ENCODE results near the gene HABP4.

The HABP4 gene

DNA sequence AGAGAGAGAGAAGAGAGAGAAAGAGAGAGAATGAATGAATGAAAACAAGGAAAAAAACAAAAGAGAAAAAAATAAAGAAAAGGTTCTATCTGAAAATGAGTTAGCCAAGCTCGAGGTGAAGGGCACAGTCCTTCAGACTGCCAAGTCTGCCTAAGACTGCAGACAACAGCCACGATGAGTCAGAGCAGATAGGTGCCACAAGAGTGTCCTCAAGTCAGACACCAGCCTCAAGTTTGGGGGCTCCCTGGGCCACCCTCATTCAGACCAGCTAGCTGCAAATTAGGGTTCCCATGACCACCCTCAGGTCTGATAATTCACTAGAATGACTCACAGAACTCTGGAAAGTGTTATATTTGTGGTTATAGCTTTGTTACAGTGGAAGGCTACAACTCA, 13.9 kb upstream of the HABP4 start:
- DNase-seq (ENCODE audit: low read depth in 2 of 2): no peak

DNA sequence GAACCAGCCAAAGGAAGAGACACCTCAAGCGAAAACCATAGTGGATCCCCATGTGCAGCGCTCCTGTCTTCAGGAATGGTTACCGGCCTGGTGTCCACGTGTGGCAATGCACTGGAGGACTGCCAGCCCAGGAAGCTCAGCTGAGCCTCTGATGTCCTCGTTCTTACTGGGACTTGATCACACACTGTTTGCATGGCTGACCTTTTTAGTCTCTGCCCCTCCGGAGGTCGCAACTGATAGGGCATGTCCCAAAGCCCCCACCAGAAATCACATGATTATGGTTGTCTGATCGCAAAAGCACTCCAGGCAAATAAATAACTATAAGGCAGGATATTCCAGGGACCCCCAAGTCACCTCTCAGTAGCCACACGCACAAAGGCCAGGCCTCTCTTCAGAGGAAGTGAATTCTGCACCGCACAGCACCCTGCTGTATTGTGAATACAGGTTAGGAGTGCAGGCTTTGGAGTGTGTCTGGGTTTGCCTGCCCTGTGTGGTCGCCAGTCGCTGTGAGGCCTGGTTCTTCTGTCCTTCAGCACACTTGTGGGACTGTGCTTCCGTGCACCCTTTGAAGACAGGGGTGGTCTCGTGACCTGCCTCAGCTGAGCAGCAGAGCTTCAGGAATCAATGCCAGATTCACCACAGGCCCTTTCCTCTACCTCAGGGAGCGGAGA, 13.4 kb upstream of the HABP4 start:
- no peak for DNase-seq (ENCODE audit: low read depth in 2 of 2)

DNA sequence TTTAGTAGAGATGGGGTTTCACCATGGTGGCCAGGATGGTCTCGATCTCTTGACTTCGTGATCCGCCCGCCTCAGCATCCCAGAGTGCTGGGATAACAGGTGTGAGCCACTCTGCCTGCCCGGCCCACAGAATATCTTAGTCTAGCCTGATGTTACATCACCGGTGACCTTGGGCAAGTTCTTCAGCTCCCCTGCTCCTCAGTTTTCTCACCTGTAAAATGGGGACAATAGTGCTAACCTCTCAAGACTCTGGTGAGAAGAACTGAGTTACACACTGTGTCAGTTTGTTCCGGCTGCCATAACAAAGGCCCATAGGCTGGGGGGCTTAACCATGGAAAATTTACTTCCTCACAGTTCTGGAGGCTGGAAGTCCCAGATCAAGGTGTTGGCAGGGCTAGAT, 12.5 kb upstream of the HABP4 start:
- DNase-seq (ENCODE audit: low read depth in 2 of 2): no peak

DNA sequence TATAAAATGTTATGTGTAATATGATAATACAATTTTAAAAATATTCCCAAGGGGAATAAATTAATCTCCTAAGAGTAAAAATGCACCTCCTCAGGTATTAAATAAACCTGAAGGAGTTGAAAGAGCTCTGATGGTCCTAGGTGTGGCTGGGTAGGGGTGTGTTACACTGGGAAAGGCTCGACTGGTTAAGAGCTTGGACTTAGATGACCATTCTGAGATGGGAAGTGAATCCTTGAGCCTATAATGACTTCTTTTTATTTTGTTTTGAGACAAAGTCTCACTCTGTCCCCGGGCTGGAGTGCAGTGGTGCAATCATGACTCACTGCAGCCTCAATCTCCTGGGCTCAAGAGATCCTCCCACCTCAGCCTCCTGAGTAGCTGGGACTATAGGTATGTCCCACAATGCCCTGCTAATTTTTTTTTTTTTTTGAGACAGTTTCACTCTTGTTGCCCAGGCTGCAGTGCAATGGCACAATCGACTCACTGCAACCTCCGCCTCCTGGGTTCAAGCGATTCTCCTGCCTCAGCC, 9.2 kb upstream of the HABP4 start:
- no peak for DNase-seq (ENCODE audit: low read depth in 2 of 2)

DNA sequence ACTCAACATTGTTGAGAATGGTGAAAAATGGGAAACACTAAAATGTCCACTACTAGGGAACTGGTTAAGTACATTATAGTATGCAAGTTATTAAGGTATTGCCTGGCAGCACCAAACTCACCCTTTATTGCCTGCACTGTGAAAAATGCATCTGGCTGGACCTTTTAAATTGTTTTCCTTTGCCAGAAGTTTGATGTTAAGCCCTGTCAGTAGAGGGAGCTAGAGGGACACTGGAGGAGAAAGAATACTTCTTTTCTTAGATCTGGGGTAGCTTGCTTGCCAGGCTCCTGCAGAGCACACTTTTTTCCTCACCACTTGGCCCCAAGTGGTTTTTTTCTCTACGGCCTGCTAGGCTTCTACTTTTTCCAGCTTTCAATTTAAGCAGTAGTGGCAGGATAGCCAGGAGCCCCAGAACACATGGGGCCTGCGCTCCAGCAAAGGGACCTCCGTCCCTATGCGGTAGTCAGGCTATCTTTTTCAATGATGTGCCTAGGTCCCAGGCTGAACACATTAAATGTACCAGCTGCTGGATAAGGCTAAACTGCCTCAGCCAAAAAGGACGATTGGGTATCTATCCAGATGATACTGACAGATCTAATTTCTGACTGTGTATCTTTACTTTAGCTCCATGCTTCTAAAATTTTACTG, 8.0 kb upstream of the HABP4 start:
- DNase-seq (ENCODE audit: low read depth in 2 of 2): no peak

DNA sequence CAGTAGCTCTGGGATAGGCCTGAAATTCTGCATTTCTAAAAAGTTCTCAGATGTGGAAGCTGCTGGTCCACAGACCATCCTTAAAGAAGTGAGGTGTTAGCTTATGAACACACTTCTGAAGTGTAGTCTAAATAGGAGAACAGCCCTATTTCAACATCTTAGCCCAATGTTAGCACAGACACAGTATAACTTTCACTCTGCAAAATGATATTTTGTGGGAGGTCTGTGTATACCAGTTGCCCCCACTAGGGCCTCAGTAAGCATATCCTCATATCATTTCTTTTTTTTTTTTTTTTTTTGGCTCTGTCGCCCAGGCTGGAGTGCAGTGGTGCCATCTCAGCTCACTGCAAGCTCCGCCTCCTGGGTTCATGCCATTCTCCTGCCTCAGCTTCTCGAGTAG, 7.5 kb upstream of the HABP4 start:
- DNase-seq (ENCODE audit: low read depth in 2 of 2): no peak

DNA sequence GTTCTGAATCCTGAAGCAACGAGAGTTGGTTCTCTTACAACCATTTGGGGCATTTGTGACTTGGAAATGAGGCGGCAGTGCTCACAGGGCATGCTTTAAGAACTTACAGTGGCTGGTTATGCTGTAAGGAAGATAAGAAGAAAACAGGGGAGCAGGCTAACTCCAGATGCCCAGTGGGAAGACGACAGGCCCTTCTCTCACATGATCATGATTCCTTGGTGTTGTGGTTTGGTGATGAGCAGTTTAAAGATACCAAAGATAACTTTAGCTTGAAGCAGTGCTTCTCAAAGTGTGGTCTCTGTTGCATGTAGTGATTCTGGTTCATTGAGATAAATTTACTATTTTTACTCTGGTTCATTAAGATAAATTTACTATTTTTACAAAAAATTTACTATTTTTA, 2.6 kb upstream of the HABP4 start:
- DNase-seq (ENCODE audit: low read depth in 2 of 2): no peak

DNA sequence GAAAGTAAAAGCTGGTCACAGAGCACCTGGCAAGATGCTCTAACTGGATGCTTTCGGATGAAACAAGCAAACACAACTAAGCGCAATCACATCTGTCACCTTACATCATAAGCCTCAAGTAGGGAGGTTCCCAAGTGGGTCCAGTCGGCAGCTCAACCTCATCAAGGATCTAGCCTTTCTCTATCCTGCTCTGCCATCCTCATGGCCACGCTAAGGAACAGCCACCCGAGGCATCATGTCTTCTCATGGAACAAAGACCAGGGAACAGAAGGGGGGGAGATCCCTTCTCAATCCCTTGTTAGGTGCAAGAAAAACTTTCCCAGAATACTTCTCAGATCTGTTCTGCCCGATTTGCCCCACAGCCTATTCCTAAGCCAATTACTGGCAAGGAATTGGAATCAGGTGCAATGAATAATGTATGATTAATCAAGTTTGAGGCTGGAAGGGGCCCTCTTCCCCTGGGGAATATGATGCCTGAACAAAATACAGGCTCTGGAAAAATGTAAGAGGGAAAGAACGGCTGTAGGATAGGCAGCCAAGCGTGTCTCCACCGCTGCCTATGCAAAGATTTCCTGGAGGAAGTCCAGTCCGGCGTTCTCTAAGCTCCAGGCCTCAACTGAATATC, 1.3 kb upstream of the HABP4 start:
- DNase-seq (ENCODE audit: low read depth in 2 of 2): no peak

DNA sequence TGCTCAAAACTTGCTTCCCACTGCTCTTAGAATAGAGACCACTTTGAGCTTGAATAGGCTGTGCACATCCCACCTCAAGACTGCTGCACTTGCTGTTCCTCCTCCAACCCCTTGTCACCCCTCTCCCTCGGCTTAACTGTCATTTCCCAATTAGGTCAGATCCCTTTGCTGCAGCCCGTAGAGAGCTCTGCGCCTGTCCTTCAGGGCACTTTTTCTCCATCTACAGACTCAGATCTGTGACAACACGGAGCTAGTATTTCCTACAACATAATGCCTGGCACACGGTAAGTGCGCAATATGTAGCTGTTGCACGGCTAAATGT, 485 bp upstream of the HABP4 start:
- no peak for DNase-seq (ENCODE audit: low read depth in 2 of 2)

DNA sequence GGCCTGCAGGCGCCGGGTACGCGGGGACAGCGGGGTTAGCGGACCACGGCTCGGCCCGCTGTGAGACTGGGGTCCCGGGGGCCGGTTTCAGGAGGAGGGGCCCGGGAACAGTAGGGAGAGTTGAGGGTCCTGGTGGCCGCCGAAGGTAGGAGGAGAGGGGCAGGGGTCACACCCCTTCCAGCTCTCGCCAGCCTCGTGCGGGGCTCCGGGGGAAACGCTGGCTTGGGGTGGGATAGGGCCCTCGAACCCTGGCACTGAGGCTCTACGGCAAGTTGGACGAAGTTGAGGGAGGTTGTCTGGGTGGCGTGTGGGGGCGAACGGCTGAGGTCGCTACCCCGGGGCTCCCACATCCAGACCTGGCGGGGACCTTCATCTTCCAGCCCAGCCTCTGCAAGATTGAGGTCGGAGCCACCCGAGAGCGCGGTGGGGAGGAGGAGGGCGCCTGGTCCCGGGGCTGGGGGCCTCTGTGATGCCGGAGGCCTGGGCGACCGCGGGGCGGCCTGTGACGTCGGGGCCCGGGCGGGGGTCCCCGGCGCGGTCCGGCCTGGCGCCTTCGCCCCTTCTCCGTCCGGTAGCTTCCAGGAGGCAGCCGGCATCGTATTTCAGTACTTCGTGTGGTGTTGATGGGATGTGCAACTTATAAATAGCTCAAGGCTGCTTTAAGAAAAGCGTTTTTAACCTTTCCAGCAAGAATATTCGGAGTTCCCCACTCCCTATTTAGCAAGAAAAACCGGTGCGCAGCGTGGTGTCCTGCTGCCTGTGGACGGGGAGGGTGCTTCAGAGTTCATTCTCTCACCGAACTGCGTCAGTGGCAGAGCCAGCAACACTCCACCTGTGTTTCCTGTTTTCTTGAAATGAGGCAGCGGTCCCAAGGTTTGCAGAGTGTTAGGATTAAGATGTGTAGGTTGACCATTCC, 902 bp downstream of the HABP4 start:
- peak in 1 of 2 experiments; percentile 26 for DNase-seq (ENCODE audit: low read depth in 2 of 2)

DNA sequence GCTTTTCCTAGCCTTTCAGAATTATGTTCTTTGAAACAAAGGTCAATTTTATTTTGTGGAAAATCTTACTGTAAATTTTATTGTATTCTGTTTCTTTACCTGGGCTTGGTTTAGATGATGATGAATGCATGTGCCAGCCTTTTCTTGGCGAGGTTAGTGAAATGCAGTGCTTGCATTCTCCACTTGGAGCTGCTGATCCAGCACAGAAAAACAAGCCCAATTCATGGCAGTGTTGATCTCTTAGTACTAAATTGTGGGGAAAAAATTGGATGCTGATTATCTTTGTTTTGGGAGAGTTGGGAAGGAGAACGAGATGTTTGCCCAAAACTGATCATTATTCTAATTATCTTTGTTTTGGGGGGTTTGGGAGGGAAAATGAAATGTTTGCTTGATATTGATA, 3.7 kb downstream of the HABP4 start:
- DNase-seq (ENCODE audit: low read depth in 2 of 2): no peak

DNA sequence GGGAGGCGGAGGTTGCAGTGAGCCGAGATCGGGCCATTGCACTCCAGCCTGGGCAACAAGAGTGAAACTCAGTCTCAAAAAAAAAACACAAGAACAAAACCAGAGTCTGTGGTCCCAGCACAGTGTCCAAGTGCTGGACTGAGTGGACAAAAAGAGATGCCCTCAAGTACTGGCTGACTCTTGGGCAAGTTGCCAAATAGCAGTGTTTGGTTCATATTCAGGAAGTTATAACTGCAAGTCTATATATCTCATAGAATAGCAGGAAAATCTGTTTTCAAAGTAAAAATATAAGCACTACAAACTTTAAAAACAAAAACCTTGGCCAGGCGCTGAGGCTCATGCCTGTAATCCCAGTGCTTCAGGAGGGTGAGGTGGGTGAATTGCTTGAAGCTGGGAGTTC, 7.3 kb downstream of the HABP4 start:
- no peak for DNase-seq (ENCODE audit: low read depth in 2 of 2)

DNA sequence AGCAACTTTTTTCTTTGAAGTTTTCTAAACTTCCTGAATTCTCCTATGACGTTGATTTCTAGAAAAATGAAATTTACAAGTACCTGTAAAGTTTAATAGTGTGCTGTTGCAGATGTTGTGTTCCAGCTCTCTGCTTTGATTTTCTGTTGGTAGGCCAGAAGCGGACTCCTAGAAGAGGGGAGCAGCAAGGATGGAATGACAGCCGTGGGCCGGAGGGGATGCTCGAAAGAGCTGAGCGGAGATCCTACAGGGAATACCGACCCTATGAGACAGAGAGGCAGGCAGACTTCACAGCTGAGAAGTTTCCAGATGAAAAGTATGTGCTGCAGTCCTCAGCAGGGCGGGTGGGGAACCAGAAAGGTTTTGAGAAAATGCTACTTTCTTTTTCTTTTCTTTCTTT, 8.3 kb downstream of the HABP4 start:
- no peak for DNase-seq (ENCODE audit: low read depth in 2 of 2)

DNA sequence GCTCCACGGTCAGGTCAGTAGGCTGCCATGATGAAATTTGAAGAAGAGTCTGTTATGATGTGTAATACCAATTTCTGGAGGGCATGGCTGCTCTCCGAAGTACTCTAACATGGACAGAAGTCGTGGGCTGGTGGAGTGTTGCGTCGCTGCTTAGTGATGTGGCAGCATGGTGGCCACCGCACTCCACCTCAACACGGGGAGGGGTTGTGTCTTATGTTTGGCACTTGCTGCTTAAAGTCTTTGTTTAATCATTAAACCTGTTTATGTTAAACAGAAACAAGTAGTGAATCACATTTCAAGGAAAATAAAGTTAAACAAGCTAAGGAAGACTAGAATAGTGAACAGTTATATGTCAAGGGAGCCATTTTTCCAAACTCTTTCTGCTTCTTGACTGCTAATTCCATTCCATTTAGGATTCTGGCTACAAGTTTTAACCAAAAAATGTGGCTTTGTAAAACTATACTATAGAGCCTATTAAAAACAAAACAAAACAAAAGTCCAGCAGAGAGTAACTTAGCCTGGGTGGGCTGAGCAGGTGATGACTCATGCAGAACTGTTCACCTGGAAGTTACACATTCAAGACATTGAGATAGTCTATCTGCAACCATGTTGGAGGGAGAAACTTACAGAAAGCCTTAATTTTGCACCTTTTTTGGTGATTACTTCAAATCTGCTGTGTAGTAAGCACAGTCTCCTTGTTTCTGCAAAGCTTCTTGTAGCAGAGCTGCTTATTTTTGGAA, 9.5 kb downstream of the HABP4 start:
- no peak for DNase-seq (ENCODE audit: low read depth in 2 of 2)

DNA sequence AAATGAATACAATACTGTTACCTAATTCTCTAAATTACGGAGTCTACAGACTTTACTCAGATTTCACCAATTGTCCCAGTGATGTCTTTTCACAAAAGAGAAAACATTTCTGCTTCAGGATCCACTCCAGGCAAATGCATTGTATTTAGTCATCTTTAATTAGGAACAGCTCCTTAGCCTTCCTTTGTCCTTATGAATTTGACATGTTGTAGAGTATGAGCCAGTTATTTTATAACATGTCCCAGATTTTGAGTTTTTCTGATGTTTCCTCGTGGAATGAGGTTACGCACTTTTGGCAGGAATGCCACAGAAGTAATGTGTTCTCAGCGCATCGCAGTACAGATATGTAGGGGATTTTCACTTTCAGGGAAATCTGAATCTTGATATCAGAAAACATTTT, 10.5 kb downstream of the HABP4 start:
- no peak for DNase-seq (ENCODE audit: low read depth in 2 of 2)

DNA sequence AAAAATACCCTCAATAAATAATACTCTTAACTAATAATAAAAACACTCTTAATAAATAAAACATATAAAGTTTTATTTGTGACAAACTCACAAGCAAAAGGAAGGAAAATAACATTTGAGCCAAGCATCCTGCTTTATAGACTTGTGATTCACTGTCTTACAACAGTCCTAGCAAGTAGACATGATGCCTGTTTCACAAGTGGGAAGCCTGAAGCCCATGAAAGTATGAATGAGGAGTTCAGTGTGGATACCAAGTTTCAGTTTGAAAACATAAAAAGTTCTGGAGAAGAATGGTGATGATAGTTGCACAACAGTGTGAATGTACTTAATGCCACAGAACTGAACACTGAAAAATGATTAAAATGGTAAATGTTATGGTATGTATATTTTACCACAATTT, 10.9 kb downstream of the HABP4 start:
- DNase-seq (ENCODE audit: low read depth in 2 of 2): no peak

DNA sequence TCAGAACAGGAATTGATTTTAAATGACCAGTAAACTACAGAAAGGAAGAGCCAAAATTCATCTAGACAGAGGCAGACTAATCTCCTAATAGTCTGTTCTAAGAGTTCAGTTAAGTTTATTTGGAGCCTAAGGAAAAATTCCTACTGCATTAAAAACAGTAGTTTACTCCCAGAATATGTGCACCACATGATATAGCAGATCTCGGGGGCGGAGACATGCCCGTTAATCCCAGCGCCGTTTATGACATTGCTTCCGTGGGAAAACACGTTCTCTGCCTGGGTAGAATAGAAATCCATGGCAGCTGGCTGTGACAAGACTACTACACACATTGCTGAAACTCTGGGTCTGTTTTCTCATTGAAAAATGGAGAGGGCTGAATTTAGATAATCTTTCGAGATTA, 11.4 kb downstream of the HABP4 start:
- no peak for DNase-seq (ENCODE audit: low read depth in 2 of 2)

DNA sequence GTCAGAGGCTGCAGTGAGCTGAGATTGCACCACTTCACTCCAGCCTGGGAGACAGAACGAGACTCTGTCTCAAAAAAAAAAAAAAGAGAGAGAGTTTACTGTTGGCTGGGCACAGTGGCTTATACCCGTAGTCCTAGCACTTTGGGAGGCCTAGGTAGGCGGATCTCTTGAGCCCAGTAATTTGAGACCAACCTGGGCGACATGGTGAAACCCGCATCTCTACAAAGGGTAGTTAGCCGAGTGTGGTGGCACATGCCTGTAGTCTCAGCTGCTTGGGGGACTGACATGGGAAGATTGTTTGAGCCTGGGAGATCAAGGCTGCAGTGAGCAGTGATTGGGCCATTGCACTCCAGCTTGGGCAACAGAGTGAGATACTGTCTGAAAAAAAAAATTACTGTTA, 12.6 kb downstream of the HABP4 start:
- DNase-seq (ENCODE audit: low read depth in 2 of 2): no peak

DNA sequence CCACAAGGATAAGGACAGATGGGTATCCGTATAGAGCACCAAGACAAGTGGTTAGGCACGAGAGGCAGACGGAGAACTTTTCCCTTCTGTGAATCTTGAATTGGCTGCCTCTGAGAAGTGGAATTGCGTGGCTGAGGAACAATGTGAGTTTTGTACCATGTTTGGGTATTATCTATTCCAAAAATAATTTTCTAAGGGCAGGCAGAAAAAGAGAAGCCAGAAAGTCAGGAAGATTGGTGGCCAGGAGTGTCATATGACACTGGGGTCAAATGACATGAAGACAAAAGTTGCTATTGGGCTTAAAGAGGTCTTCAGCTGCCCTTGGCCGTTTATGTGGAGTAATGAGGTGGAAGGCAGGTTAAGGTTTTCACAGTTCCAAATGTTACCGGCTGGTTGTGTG, 14.5 kb downstream of the HABP4 start:
- DNase-seq (ENCODE audit: low read depth in 2 of 2): no peak

DNA sequence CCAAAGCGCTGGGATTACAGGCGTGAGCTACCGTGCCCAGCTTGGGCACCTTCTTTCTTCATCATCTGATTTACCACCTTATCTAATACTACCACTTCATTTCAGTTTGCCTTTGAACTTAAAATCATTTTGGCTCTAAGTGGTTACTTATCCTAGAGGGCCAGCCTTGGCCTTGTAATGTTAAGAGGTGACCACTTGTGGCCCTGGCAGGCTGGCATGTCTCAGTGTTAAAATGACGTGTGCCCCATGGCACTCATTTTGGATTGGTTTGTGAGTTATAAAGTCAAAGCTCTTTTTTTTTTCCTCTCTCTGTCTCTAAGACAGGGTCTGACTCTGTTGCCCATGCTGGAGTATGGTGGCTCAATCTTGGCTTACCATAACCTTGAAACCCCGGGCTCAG, 17.8 kb downstream of the HABP4 start:
- no peak for DNase-seq (ENCODE audit: low read depth in 2 of 2)

DNA sequence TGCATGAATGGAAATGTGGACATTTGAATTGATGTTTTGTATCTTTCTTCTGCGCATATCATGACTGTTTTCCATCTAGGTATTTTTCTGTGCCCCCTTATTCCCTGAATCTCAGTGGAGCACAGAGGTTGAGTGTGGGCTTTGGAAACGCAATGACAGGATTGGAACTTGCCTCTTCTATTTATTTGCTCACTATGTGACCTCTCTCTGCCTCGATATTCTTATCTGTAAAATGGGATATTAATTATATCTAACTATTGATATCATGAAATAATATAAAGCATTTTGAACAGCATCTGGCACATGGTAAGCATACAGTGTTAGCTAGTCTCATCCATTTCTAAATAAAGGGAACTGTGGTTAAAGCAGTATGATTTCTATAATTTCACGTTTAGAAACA, 26.0 kb downstream of the HABP4 start:
- DNase-seq (ENCODE audit: low read depth in 2 of 2): no peak

DNA sequence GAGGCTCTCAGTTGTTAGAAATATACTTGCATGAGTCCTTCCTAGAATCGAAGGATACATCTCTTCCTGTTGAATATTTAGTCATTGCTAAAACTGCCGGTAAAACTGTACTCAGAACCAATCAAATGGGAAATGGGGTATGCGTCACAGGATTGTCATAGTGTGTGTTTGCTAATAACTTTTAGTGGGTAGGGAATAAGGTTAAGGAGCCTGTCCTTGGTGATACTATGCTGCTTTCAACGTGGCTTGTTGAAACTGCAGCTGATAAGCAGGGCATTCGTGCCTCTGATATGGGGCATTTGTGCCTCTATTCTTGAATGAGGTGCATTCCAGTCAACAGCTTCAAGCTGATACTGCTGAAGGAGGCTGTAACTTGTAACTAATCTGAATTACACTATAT, 26.6 kb downstream of the HABP4 start:
- DNase-seq (ENCODE audit: low read depth in 2 of 2): no peak
